H1 (cell line): ENCODE measurements around the gene ADGRV1. TPM values are rescaled to one million over a fixed set of nuclear protein-coding genes. Genes with fewer than 3 reads are reported as not detected.

ENCODE experiments used
- CTCF ChIA-PET: fragments of 300-600 bp; sonication (Branson Sonifier 250); formaldehyde crosslinking; loops from one replicate; lab custom pipeline; 2021; ENCODE audit not compliant: partially characterized antibody; lab: Charles Lee
- POLR2A ChIA-PET: fragments of 300-600 bp; sonication (Branson Sonifier 250); formaldehyde crosslinking; loops from one replicate; lab custom pipeline; 2021; ENCODE audit warnings: inconsistent platforms; ENCODE audit not compliant: partially characterized antibody; lab: Charles Lee
- DNase-seq, 2 experiments: peaks; one replicate each; pipeline versions ENCODE4 v3.0.0 to v3.0.0-alpha.2; 2010 to 2022; ENCODE audit warnings: low spot score in 2 of 2, low read depth in 1 of 2, mixed read lengths in 1 of 2
- FAIRE-seq: peaks from 2 replicates; lab custom pipeline; 2011; peaks lifted over from hg19 to GRCh38; lab: Jason Lieb, UNC
- H2AFZ ChIP-seq: 2 replicates; pipeline ENCODE4 v1.8.1; 2012; ENCODE audit warnings: low read length, inconsistent platforms
- H2AK5ac ChIP-seq: 2 replicates; pipeline ENCODE4 v1.6.1; 2013; ENCODE audit warnings: low read depth, low read length
- H2BK120ac ChIP-seq: replicated peaks from 2 replicates; pipeline ENCODE3; 2013; ENCODE audit warnings: low read depth, low read length, inconsistent platforms
- H2BK12ac ChIP-seq: 2 replicates; pipeline ENCODE4 v1.6.1; 2013; ENCODE audit warnings: low read depth, low read length
- H2BK15ac ChIP-seq: 2 replicates; pipeline ENCODE4 v1.6.1; 2013; ENCODE audit warnings: low read length
- H2BK20ac ChIP-seq: 2 replicates; pipeline ENCODE4 v1.6.1; 2013; ENCODE audit warnings: low read length
- H2BK5ac ChIP-seq: 2 replicates; pipeline ENCODE4 v1.6.1; 2013; ENCODE audit warnings: low read depth, low read length
- H3K14ac ChIP-seq: 2 replicates; pipeline ENCODE4 v1.6.1; 2013; ENCODE audit warnings: inconsistent platforms; ENCODE audit not compliant: insufficient read length
- H3K18ac ChIP-seq: 2 replicates; pipeline ENCODE4 v1.6.1; 2013; ENCODE audit warnings: low read length; ENCODE audit errors: extremely low read depth
- H3K23ac ChIP-seq: 2 replicates; pipeline ENCODE4 v1.6.1; 2013; ENCODE audit warnings: inconsistent platforms; ENCODE audit not compliant: insufficient read length
- H3K23me2 ChIP-seq: 2 replicates; pipeline ENCODE4 v1.6.1; 2013; ENCODE audit warnings: low read depth, low read length
- H3K27ac ChIP-seq: 2 replicates; pipeline ENCODE4 v1.6.1; 2011; ENCODE audit warnings: low read depth, low read length, inconsistent platforms
- H3K27me3 ChIP-seq, 4 experiments: replicated peaks in 1 of 4; 1 replicate in 1 of 4; 2 replicates in 3 of 4; pipeline versions ENCODE4 v1.6.1 to v1.8.1; 2011 to 2013; ENCODE audit warnings: low read length in 3 of 4, mild to moderate bottlenecking in 3 of 4, inconsistent platforms in 2 of 4, mixed read lengths in 2 of 4, moderate library complexity in 1 of 4; ENCODE audit not compliant: control insufficient read depth in 3 of 4, insufficient read depth in 3 of 4; ENCODE audit errors: extremely low read depth in 1 of 4
- H3K36me3 ChIP-seq, 4 experiments: 2 replicates each; pipeline versions ENCODE4 v1.6.1 to v1.8.1; 2011 to 2013; ENCODE audit warnings: mild to moderate bottlenecking in 4 of 4, low read length in 3 of 4, moderate library complexity in 2 of 4, control low read depth in 1 of 4, inconsistent platforms in 1 of 4; ENCODE audit not compliant: insufficient read depth in 4 of 4, control insufficient read depth in 2 of 4
- H3K4ac ChIP-seq: replicated peaks from 2 replicates; pipeline ENCODE3; 2013; ENCODE audit warnings: low read length, low read depth, mixed read lengths, inconsistent platforms; ENCODE audit not compliant: insufficient read length
- H3K4me1 ChIP-seq, 4 experiments: replicated peaks in 1 of 4; 1 replicate in 1 of 4; 2 replicates in 3 of 4; pipeline versions ENCODE4 v1.6.1 to v1.8.1; 2011 to 2013; ENCODE audit warnings: low read length in 3 of 4, inconsistent platforms in 2 of 4, mixed read lengths in 1 of 4; ENCODE audit not compliant: insufficient read depth in 4 of 4, control insufficient read depth in 3 of 4
- H3K4me2 ChIP-seq, 2 experiments: 2 replicates each; pipeline versions ENCODE4 v1.6.1 to v1.8.1; 2011 to 2013; ENCODE audit warnings: low read depth in 2 of 2, low read length in 2 of 2, control low read depth in 1 of 2, inconsistent platforms in 1 of 2, mild to moderate bottlenecking in 1 of 2; ENCODE audit not compliant: insufficient read depth in 1 of 2
- H3K4me3 ChIP-seq, 4 experiments: fragments of 200-600, 300-600 bp in 1 of 4; sonication (generic), shearing (Covaris generic), sonication (Bioruptor Twin) in 1 of 4; 2 replicates each; pipeline versions ENCODE4 v1.5.1 to v1.8.1; 2011 to 2016; ENCODE audit warnings: low read length in 4 of 4, low read depth in 3 of 4, control low read depth in 2 of 4, inconsistent platforms in 2 of 4, mild to moderate bottlenecking in 2 of 4, mixed read lengths in 1 of 4, moderate library complexity in 1 of 4; ENCODE audit not compliant: insufficient read depth in 2 of 4; ENCODE audit errors: extremely low read depth in 1 of 4
- H3K56ac ChIP-seq: replicated peaks from 2 replicates; pipeline ENCODE3; 2013; ENCODE audit warnings: low read depth, mild to moderate bottlenecking, mixed read lengths, low read length, inconsistent platforms; ENCODE audit not compliant: insufficient read length
- H3K79me1 ChIP-seq: 2 replicates; pipeline ENCODE4 v1.6.1; 2013; ENCODE audit warnings: low read depth, low read length, control low read depth
- H3K79me2 ChIP-seq, 2 experiments: 2 replicates each; pipeline versions ENCODE4 v1.6.1 to v1.8.1; 2012 to 2013; ENCODE audit warnings: low read length in 2 of 2, mild to moderate bottlenecking in 2 of 2, inconsistent platforms in 1 of 2; ENCODE audit not compliant: insufficient read depth in 2 of 2, control insufficient read depth in 1 of 2
- H3K9ac ChIP-seq, 4 experiments: replicated peaks in 1 of 4; 1 replicate in 1 of 4; 2 replicates in 3 of 4; pipeline versions ENCODE4 v1.6.1 to v1.8.1; 2011 to 2013; ENCODE audit warnings: low read depth in 3 of 4, low read length in 3 of 4, control low read depth in 2 of 4, mild to moderate bottlenecking in 2 of 4, moderate library complexity in 2 of 4, inconsistent platforms in 1 of 4; ENCODE audit errors: extremely low read depth in 1 of 4
- H3K9me3 ChIP-seq, 2 experiments: 2 replicates each; pipeline versions ENCODE4 v1.6.1 to v1.8.1; 2012 to 2013; ENCODE audit warnings: mild to moderate bottlenecking in 2 of 2, moderate library complexity in 2 of 2, control low read depth in 1 of 2, inconsistent platforms in 1 of 2, low read depth in 1 of 2, low read length in 1 of 2, mixed read lengths in 1 of 2; ENCODE audit not compliant: insufficient read depth in 2 of 2
- H4K20me1 ChIP-seq, 2 experiments: replicated peaks in 1 of 2; 2 replicates each; pipeline versions ENCODE3 to v1.8.1; 2011 to 2013; ENCODE audit warnings: inconsistent platforms in 2 of 2, low read length in 2 of 2, mild to moderate bottlenecking in 1 of 2; ENCODE audit not compliant: insufficient read depth in 2 of 2, control insufficient read depth in 1 of 2
- H4K5ac ChIP-seq: 2 replicates; pipeline ENCODE4 v1.6.1; 2013; ENCODE audit warnings: low read length, low read depth, mixed read lengths, inconsistent platforms; ENCODE audit not compliant: insufficient read length
- H4K8ac ChIP-seq: 2 replicates; pipeline ENCODE4 v1.8.0; 2013; ENCODE audit warnings: mild to moderate bottlenecking, moderate library complexity, low read length, inconsistent platforms; ENCODE audit not compliant: insufficient read depth; ENCODE audit errors: extremely low read depth
- H4K91ac ChIP-seq: replicated peaks from 2 replicates; pipeline ENCODE3; 2013; ENCODE audit warnings: low read length, mixed read lengths, inconsistent platforms; ENCODE audit not compliant: insufficient read length
- BACH1 ChIP-seq: IDR thresholded peaks from 2 replicates; pipeline ENCODE4 v1.6.1; 2012; ENCODE audit warnings: low read length, improper control_type of control experiment
- BCL11A ChIP-seq, 2 experiments: IDR thresholded peaks; one replicate each; pipeline ENCODE4 v1.6.1; 2011; ENCODE audit warnings: low read depth in 2 of 2, low read length in 2 of 2, mild to moderate bottlenecking in 2 of 2
- CBX5 ChIP-seq: fragments of 300-800, 300-1000 bp; sonication (generic); IDR thresholded peaks from 2 replicates; pipeline ENCODE4 v1.7.1; 2016; ENCODE audit warnings: antibody characterized with exemption, low read length, low read depth
- GABPA ChIP-seq: IDR thresholded peaks from 2 replicates; pipeline ENCODE4 v1.6.1; 2011; ENCODE audit warnings: mild to moderate bottlenecking, low read length, moderate library complexity, borderline replicate concordance; ENCODE audit not compliant: insufficient read depth
- HDAC2 ChIP-seq, 2 experiments: fragments of 300-600 bp in 1 of 2; sonication (generic) in 1 of 2; IDR thresholded peaks; 2 replicates each; pipeline ENCODE4 v1.6.1; 2011 to 2012; ENCODE audit warnings: low read depth in 2 of 2, low read length in 2 of 2, mild to moderate bottlenecking in 2 of 2, moderate library complexity in 2 of 2, borderline replicate concordance in 1 of 2, inconsistent platforms in 1 of 2
- NRF1 ChIP-seq: IDR thresholded peaks from 2 replicates; pipeline ENCODE4 v1.6.1; 2011; ENCODE audit warnings: mild to moderate bottlenecking, low read depth, low read length, improper control_type of control experiment
- SIRT6 ChIP-seq: IDR thresholded peaks from one replicate; pipeline ENCODE4 v1.7.1; 2012; ENCODE audit warnings: low read length, inconsistent platforms
- SP4 ChIP-seq: IDR thresholded peaks from 2 replicates; pipeline ENCODE4 v1.6.1; 2012; ENCODE audit warnings: low read length, inconsistent platforms
- TBP ChIP-seq: IDR thresholded peaks from 2 replicates; pipeline ENCODE4 v1.6.1; 2011; ENCODE audit warnings: low read depth, low read length, improper control_type of control experiment
- TEAD4 ChIP-seq: IDR thresholded peaks from 2 replicates; pipeline ENCODE4 v1.6.1; 2012; ENCODE audit warnings: low read depth, low read length, inconsistent platforms, mixed read lengths
- WGBS, 2 experiments: shearing (Covaris generic) in 1 of 2; methylation state at CpG; one replicate each; pipeline versions ENCODE4 v1.1.6 to v1.1.7; 2013 to 2015; ENCODE audit warnings: low lambda C conversion rate in 2 of 2, mixed read lengths in 2 of 2, inconsistent platforms in 1 of 2, low coverage in 1 of 2, missing lambda C conversion rate in 1 of 2; ENCODE audit not compliant: insufficient replicate concordance in 2 of 2, insufficient coverage in 1 of 2, insufficient read length in 1 of 2; ENCODE audit errors: extremely low coverage in 1 of 2, missing lambda C conversion rate in 1 of 2; 5-methylcytosine and 5-hydroxymethylcytosine counted together
- polyA plus RNA-seq, 7 experiments: library from polyadenylated mRNA; depleted of rRNA in 3 of 7; stranded (reverse) in 5 of 7; unstranded in 2 of 7; fragments of >200 nt in 5 of 7; fragments of 200-250 nt in 2 of 7; gene quantifications; 1 replicate in 5 of 7; 2 replicates in 1 of 7; 4 replicates in 1 of 7; pipeline versions ENCODE4 v1.2.1 to v1.2.3, GENCODE V29; 2011 to 2013; ENCODE audit warnings: missing spikeins in 2 of 7, mixed read lengths in 2 of 7
- total RNA-seq: library from RNA; stranded (reverse); fragmentation: NEBNext Ultra II Directional; extraction: Animal tissue kit (Norgen Biotek cat#: 25700); gene quantifications from 2 replicates; pipeline ENCODE4 v1.2.1, GENCODE V29; 2021
- TF ChIP-seq, protein P1 (sequence below): IDR thresholded peaks from 2 replicates; pipeline ENCODE4 v1.6.1; 2011; ENCODE audit warnings: low read length, improper control_type of control experiment
- TF ChIP-seq, protein P2 (sequence below): IDR thresholded peaks from 2 replicates; pipeline ENCODE4 v1.6.1; 2012; ENCODE audit warnings: low read length, inconsistent platforms

ADGRV1 gene
- total and polyA plus RNA-seq, 2 of the 8 experiments (the other 6 are each of a cell fraction or from before 2014, with no cell fraction given) = 53.1 to 62.2 TPM

DNA sequence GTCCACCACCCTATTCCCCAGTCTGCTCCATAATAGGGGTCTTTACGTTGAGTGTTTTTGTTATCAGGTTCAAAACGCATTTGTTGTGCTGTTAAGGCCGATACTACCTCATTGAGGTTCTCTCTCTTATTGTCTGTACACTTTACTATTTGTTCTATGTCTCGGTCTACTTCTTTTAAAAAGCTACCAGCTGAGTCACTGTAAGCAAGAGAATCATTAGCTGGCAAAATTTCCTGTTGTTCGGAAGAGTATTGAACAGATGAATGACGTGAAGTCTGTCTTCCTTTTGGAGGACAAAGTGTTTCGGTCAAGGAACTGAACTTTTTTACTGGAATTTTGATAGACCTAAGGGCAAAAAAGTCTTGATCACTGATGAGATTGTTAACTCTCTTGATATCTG is 39.5 kb upstream of the ADGRV1 start:
- Histone ChIP-seq H4K91ac (no peak overlapping the region), H2AFZ (no peak overlapping the region), H3K56ac (no peak overlapping the region), H3K9ac (no peak overlapping the region), H3K23ac (no peak overlapping the region), H3K36me3 (peaks cover 0 to 31% (median 1%) of the 10 kb centered on the region in 4 experiments; a peak in 3 of 8 replicates), H2BK15ac (no peak overlapping the region), H2AK5ac (no peak overlapping the region), H3K4me3 (no peak overlapping the region), H3K23me2 (no peaks in the 10 kb centered on the region; the same call in 1 of the 2 replicates), H3K4ac (no peak overlapping the region), H3K18ac (no peak overlapping the region), H2BK20ac (no peak overlapping the region), H3K4me1 (no peaks in the 10 kb centered on the region), H3K9me3 (no peaks in the 10 kb centered on the region), H3K79me1 (no peaks in the 10 kb centered on the region; the same call in 1 of the 2 replicates), H3K4me2 (no peak overlapping the region), H4K20me1 (peaks cover 0 to 2% of the 10 kb centered on the region in 2 experiments), H3K79me2 (no peaks in the 10 kb centered on the region), H2BK120ac (no peak overlapping the region), H3K27me3 (no peaks in the 10 kb centered on the region), H2BK5ac (no peak overlapping the region), H4K8ac (no peak overlapping the region), H3K14ac (no peak overlapping the region), H3K27ac (no peak overlapping the region), H4K5ac (no peak overlapping the region), H2BK12ac (no peak overlapping the region)
- ChIA-PET CTCF (interaction anchor here (1.1 to 1.5 kb wide), 2 partner anchors 8 to 9 kb away, joined by 3 to 5 read pairs; no protein-coding TSS in a partner anchor), POLR2A (interaction anchor here (1.3 kb wide), 1 partner anchor 9 kb away, joined by 9 read pairs; no protein-coding TSS in a partner anchor)
- DNase-seq (no peak), FAIRE-seq (no peak)
- WGBS, 2 experiments = 92% methylated on average over 7 of the region's 7 CpGs; no CpG with 5 or more reads in 1 of the 2 experiments
- TF ChIP-seq BCL11A (IDR thresholded peaks at IDR 0.05; ENCODE audit: low read depth in 2 of 2, low read length in 2 of 2) = no peak
- TF ChIP-seq NRF1 = no peak
- TF ChIP-seq BACH1 = no peak
- TF ChIP-seq GABPA = no peak
- TF ChIP-seq, protein P1, sequence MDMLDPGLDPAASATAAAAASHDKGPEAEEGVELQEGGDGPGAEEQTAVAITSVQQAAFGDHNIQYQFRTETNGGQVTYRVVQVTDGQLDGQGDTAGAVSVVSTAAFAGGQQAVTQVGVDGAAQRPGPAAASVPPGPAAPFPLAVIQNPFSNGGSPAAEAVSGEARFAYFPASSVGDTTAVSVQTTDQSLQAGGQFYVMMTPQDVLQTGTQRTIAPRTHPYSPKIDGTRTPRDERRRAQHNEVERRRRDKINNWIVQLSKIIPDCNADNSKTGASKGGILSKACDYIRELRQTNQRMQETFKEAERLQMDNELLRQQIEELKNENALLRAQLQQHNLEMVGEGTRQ = no peak
- TF ChIP-seq, protein P2, sequence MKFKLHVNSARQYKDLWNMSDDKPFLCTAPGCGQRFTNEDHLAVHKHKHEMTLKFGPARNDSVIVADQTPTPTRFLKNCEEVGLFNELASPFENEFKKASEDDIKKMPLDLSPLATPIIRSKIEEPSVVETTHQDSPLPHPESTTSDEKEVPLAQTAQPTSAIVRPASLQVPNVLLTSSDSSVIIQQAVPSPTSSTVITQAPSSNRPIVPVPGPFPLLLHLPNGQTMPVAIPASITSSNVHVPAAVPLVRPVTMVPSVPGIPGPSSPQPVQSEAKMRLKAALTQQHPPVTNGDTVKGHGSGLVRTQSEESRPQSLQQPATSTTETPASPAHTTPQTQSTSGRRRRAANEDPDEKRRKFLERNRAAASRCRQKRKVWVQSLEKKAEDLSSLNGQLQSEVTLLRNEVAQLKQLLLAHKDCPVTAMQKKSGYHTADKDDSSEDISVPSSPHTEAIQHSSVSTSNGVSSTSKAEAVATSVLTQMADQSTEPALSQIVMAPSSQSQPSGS = no peak
- no peak for TF ChIP-seq TBP
- TF ChIP-seq SP4 = no peak
- no peak for TF ChIP-seq HDAC2 (IDR thresholded peaks at IDR 0.05; ENCODE audit: borderline replicate concordance in 1 of 2, low read depth in 2 of 2, low read length in 2 of 2)
- no peak for TF ChIP-seq TEAD4
- no peak for TF ChIP-seq SIRT6
- no peak for TF ChIP-seq CBX5
